Activated T-cell treated with anti-CD3 and anti-CD28 coated beads, Interleukin-2, amount 50 U/mL, for 4 hours (primary cell): ENCODE measurements around the gene BMP7. TPM values are rescaled to one million over a fixed set of nuclear protein-coding genes. Genes with fewer than 3 reads are reported as not detected.

Experiments used
- ATAC-seq, 2 donors: fragments of 200-7000 bp; cut with Tn5 transposase; one replicate each; pipeline ENCODE4 v1.10.0; 2021
- DNase-seq: peaks from one replicate; pipeline ENCODE4 v3.0.0-alpha.2; 2020
- H3K27me3 Mint-ChIP-seq: one replicate; pipeline ENCODE4 v1.8.0; 2021; ENCODE audit warnings: low read depth, mixed read lengths
- H3K36me3 Mint-ChIP-seq: one replicate; pipeline ENCODE4 v1.8.0; 2022; ENCODE audit warnings: mixed read lengths; ENCODE audit not compliant: insufficient read depth
- H3K4me1 Mint-ChIP-seq: one replicate; pipeline ENCODE4 v1.8.0; 2021; ENCODE audit warnings: low read depth, mixed read lengths
- H3K4me3 Mint-ChIP-seq: one replicate; pipeline ENCODE4 v1.8.0; 2021; ENCODE audit warnings: mild to moderate bottlenecking, moderate library complexity, mixed read lengths
- H3K9me3 Mint-ChIP-seq: one replicate; pipeline ENCODE4 v1.8.0; 2021; ENCODE audit warnings: mixed read lengths
- total RNA-seq, 3 donors: library from RNA; stranded (reverse); gene quantifications; one replicate each; pipeline ENCODE4 v1.2.1, GENCODE V29; 2021

The BMP7 gene
- total RNA-seq, 3 donors from 2014 or later, result 0.08 TPM; not detected in 2

DNA sequence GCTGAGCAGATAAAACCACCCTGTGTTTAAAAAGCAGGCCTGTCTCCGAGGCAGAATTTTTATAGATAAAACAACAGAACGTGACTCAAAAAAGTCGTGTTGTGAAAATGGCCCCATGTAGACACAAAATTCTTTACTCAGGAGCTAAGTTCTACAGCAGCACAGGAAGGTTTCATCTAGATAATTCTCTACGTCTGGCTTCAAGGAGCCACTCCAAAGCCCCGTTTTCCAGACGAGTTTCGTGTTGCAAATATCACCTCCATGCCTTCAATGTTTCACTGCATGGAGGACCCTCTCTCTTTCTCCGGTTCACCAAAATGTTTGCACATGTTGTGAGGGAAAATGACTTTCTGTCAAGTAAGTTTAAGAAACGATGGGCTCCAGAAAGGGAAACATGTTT is 12.0 kb upstream of the BMP7 start:
- no peak for ATAC-seq
- H3K9me3 Mint-ChIP-seq, result no peaks in the 10 kb centered on the region
- no peaks in the 10 kb centered on the region for H3K36me3 Mint-ChIP-seq
- peaks cover 20% of the 10 kb centered on the region for H3K27me3 Mint-ChIP-seq
- no peaks in the 10 kb centered on the region for H3K4me1 Mint-ChIP-seq
- no peak for DNase-seq
- no peak overlapping the region for H3K4me3 Mint-ChIP-seq

DNA sequence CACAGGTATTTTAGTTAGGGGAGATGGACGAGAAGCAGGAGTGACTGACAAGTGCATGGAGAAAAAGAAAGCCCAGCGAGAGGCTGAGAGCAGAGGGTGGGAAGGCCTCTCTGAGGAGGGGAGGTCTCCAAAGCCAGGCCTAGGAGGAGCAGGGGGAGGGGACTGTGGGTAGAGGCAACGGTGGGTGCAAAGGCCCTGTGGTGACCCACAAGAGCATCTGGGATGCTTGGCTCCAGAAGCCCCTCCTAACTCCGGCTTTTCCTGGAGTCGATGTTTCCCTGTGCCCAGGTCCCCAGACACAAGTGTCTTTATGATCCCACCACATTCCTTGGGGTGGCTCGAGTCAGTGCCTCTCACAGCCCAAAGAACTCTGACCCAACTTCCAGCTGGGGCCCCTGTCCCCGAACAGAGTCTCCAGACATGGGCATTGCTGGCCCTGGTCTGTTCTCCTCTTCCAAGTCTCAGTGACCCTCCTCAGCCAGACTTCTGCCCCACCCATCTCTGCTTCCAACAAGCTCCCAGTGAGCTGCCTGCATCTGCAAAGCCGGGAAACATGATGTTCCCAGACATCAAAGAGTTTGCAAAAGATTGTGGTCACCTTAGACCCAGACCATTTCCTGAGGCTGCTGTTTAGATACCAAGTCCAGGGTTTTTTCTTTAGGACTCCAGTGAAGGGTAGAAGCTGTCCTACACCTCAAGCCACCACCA is 11.1 kb upstream of the BMP7 start:
- DNase-seq, result no peak
- H3K4me1 Mint-ChIP-seq, result no peaks in the 10 kb centered on the region
- H3K27me3 Mint-ChIP-seq, result peaks cover 18% of the 10 kb centered on the region
- H3K4me3 Mint-ChIP-seq, result no peak overlapping the region
- no peaks in the 10 kb centered on the region for H3K36me3 Mint-ChIP-seq
- no peak for ATAC-seq
- H3K9me3 Mint-ChIP-seq, result no peaks in the 10 kb centered on the region

DNA sequence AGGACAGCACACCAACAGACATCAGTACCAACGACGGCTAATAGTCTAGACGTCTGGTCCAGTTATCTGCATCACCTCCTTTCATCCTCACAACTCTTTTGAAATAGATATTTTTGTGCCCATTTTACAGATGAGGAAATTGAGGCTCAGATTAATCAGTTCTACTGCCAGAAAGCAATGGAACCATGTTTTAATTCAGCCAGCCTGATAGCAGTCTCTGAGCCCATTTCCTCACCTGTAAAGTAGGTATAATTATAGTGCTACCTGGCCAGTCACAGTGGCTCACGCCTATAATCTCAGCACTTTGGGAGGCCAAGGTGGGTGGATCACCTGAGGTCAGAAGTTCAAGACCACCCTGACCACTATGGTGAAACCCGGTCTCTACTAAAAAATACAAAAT is 9.8 kb upstream of the BMP7 start:
- H3K4me3 Mint-ChIP-seq, result no peak overlapping the region
- DNase-seq (no peak), ATAC-seq (no peak)
- H3K36me3 Mint-ChIP-seq, result no peaks in the 10 kb centered on the region
- no peaks in the 10 kb centered on the region for H3K9me3 Mint-ChIP-seq
- peaks cover 20% of the 10 kb centered on the region for H3K27me3 Mint-ChIP-seq
- no peaks in the 10 kb centered on the region for H3K4me1 Mint-ChIP-seq

DNA sequence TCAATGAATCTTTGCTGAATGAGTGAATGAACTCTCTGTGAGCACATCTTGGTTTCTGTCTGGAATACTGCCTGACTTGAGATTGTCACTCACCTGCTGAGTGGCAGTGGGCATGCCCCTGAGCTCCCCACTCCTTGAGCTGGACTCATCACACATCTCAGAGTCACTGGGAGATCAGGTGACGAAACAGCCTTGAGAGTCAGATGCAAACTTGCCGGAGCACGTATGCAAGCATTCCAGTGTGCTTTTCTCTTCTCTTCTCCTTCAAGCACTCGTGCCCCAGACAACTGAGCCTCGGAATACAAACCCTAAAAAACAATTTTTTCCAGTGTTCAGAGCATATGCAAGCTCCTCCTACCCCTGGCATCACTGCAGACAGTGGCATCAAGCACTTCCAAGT is 9.4 kb upstream of the BMP7 start:
- ATAC-seq (no peak), DNase-seq (no peak)
- H3K4me1 Mint-ChIP-seq, result no peaks in the 10 kb centered on the region
- peaks cover 18% of the 10 kb centered on the region for H3K27me3 Mint-ChIP-seq
- H3K36me3 Mint-ChIP-seq, result no peaks in the 10 kb centered on the region
- no peak overlapping the region for H3K4me3 Mint-ChIP-seq
- no peaks in the 10 kb centered on the region for H3K9me3 Mint-ChIP-seq

DNA sequence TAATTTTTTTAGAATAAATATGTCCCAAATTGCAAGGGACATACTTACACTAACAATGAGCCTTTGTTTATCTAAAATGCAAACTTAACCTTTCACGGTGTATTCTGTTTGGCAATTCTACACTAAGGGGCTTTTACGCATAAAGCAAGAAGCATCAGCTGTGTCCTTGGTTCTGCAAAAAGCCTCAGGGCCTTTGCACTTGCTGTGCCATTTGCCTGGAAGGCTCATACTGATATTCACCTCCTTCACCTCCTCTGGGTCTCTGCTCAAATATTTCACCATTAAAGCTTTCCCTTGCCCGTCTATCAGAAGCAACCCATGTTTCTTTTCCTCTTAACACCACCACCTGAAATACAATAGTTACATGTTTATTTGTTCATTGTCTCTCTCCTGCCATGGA is 8.9 kb upstream of the BMP7 start:
- H3K4me1 Mint-ChIP-seq, result no peaks in the 10 kb centered on the region
- no peak overlapping the region for H3K4me3 Mint-ChIP-seq
- peaks cover 21% of the 10 kb centered on the region for H3K27me3 Mint-ChIP-seq
- DNase-seq (no peak), ATAC-seq (no peak)
- no peaks in the 10 kb centered on the region for H3K36me3 Mint-ChIP-seq
- no peaks in the 10 kb centered on the region for H3K9me3 Mint-ChIP-seq

DNA sequence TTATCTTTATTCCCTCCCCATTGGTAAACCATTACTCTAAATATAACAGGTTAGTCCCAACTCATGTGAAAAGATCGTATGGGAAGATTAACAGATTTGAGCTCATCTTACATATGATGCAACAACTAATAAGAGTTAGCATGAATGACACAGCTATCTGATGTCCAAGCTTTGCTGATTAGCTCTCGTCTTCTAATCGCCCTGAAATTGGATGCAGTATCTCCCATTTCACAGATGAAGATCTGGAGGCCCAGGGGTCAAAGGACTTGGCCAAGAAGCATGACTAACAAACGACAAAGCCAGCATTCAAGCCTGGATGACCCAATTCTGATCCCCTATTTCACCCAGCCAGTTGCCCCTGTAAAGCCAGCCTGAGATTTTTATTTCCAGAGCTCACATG is 8.4 kb upstream of the BMP7 start:
- ATAC-seq, result no peak

DNA sequence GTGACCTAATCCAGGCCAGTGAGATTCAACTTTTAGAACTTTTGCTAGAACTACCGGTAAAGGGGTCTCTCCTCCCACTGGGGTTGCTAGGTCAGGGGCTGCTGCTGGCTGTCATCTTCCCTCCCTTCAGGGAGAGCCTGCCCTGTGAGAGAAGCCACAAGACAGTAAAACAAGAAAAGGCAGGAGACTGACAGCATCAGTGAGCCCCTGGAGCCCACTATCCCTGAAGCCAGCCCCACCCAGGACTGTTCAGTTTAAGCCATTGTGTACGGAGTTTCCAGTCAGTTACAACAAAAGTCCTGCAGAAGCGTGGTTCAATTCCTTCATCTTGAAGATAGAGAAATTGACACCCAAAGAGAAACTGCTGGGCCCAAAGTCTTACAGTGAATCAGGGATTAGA is 7.9 kb upstream of the BMP7 start:
- ATAC-seq (no peak), DNase-seq (no peak)
- Mint-ChIP-seq H3K4me3 (no peak overlapping the region), H3K9me3 (no peaks in the 10 kb centered on the region), H3K27me3 (peaks cover 30% of the 10 kb centered on the region), H3K4me1 (no peaks in the 10 kb centered on the region), H3K36me3 (no peaks in the 10 kb centered on the region)

More for the DNA sequence above, 8.4 kb upstream of the BMP7 start:
- H3K9me3 Mint-ChIP-seq, result no peaks in the 10 kb centered on the region
- no peak for DNase-seq
- H3K4me3 Mint-ChIP-seq, result no peak overlapping the region
- no peaks in the 10 kb centered on the region for H3K36me3 Mint-ChIP-seq
- no peaks in the 10 kb centered on the region for H3K4me1 Mint-ChIP-seq
- H3K27me3 Mint-ChIP-seq, result peaks cover 25% of the 10 kb centered on the region

DNA sequence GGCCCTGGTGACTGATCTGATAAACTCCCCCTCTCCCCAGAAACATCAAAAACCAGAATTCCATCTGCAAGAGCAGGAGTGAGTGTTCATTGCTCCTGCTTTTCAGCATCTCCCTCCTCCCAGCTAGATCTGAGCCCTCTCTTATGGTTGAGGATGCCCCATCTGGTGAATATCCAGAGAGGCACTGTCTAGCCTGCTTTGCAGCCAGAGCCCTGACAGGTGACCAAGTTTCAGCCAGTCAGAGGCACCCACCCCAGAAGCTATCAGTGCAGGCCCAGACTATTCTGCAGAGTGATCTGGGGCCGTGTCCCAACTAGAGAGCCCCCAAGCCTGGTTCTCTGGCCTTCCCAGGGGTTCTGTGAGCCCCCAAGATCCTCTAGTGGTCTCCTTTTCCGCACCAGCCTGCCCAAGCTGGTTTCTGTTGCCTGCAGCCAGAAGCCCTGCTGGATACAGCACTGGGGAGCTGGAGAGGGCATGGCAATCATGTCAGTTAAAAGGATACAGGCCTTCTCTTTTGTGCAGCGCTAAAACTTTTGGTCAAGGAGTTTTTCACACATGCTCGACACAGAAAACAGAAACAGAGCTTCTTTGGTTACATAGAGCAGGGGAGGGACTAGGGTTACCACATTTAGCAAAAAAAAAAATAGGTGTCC is 6.6 kb upstream of the BMP7 start:
- ATAC-seq (no peak), DNase-seq (no peak)
- H3K4me1 Mint-ChIP-seq, result no peaks in the 10 kb centered on the region
- no peaks in the 10 kb centered on the region for H3K9me3 Mint-ChIP-seq
- no peaks in the 10 kb centered on the region for H3K36me3 Mint-ChIP-seq
- no peak overlapping the region for H3K4me3 Mint-ChIP-seq
- peaks cover 43% of the 10 kb centered on the region for H3K27me3 Mint-ChIP-seq

DNA sequence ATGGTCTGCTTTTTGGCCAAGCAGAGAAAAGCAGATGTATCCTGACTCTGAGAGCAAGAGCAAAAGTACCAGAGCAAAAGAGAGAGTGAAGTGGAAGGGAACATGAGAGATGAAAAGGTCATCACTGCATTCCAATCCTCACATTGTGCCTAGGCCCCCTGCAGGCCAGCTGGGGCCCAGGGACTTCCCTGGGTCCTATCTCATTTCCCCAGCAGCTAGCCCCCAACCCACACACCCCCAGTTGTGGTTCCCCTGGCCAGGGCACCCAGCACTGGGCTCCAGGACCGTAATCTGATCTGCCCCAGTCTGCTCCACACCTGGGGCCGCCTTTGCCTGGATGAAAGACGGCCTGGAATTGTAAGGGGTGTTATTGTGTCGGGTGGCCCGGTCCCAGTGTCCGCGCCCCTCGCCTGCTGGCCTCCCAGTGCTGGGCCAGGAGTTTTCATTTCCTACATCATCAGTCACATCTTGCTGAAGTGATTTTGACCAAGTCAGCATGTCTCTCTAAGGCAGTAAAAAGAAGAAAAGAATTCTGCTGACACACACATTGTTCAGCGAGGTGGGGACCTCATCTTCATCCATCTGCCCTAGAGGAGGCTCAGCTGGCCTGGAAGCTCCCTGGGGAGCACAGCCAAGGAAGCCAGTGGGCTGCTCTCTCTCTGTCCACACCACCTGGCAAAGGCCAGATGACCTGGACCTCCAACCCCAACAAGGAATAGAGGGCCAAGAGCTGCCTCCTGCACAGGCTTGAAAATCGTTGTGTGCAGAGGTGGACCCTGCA is 4.0 kb upstream of the BMP7 start:
- H3K4me1 Mint-ChIP-seq, result peaks cover 2% of the 10 kb centered on the region
- no peak for ATAC-seq
- no peak overlapping the region for H3K4me3 Mint-ChIP-seq
- H3K9me3 Mint-ChIP-seq, result no peaks in the 10 kb centered on the region
- no peaks in the 10 kb centered on the region for H3K36me3 Mint-ChIP-seq
- no peak for DNase-seq
- peaks cover 59% of the 10 kb centered on the region for H3K27me3 Mint-ChIP-seq

DNA sequence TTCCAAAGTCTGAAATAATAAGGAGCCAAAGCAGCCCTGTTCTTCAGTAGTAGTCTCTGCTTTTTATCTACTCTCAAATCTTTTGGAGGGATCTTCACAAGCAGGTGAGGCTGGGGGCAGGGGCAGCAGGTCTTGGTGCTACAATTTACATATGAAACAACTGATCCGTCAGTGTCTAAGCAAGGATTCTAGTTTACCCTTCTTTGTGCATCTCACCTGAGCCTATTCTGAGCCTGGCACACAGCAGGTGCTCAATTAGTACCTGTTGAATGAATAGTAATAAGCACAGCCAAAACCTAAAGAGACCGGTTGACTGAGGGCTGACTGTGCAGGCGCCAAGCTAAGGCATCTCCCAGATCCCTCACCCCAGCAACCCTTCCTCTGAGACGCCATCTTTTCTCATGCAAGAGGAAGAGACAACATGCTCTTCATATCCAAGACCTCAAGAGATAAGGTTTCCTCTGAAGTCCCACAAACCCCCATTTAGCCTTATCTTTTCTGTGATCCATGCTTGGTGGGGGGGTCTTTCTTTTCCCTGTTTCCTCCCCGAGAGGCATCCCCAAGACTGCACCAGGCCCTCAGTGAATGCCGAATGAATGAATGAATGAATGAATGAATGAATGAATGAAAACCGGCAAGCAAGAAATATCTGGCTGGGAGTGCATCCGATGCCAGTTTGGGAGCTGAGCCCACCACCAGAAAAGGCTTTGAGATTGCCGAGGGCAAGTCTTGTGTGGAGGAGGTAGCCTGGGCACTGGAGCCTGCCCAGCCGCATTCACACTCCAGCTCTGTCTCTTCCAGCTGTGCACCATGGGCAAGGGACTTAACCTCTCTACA is 2.9 kb upstream of the BMP7 start:
- no peak for ATAC-seq
- peaks cover 60% of the 10 kb centered on the region for H3K27me3 Mint-ChIP-seq

DNA sequence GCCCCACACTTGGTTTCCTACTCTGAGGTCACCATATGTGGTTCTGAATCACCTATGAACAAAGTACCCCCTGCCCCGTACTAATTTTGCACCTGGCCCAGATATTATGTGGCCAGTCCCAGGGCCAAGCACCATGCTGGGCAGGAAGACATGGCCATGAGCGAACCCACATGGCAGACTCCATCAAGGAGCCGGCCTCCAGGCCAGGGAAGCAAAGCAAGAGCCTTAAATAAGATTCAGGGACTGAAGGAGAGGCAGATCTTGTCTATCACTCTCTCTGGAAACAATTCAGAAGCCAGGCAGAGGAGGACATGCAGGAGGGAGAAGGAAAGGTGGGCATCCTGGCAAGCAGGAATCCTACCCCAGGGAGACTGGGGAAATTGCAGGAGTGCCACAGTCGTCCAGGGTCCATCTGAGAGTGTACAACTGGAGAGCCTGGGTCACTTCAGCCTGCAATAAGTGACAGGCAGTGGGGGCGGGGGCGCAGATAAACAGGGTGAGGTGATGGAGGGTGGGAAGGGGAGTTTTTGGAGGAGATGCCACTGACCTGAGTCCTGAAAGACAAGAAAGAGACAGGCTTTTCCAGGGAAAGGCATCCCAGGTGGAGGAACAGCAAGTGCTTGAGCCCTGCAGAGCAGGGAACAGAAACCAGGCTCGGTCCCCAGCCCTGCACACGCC is 2.1 kb upstream of the BMP7 start:
- Mint-ChIP-seq H3K9me3 (no peaks in the 10 kb centered on the region), H3K4me3 (no peak overlapping the region), H3K27me3 (peaks cover 63% of the 10 kb centered on the region), H3K4me1 (peaks cover 2% of the 10 kb centered on the region), H3K36me3 (no peaks in the 10 kb centered on the region)
- ATAC-seq (no peak), DNase-seq (no peak)

More for the DNA sequence above, 2.9 kb upstream of the BMP7 start:
- no peak for DNase-seq
- Mint-ChIP-seq H3K36me3 (no peaks in the 10 kb centered on the region), H3K9me3 (no peaks in the 10 kb centered on the region), H3K4me1 (peaks cover 2% of the 10 kb centered on the region), H3K4me3 (no peak overlapping the region)

DNA sequence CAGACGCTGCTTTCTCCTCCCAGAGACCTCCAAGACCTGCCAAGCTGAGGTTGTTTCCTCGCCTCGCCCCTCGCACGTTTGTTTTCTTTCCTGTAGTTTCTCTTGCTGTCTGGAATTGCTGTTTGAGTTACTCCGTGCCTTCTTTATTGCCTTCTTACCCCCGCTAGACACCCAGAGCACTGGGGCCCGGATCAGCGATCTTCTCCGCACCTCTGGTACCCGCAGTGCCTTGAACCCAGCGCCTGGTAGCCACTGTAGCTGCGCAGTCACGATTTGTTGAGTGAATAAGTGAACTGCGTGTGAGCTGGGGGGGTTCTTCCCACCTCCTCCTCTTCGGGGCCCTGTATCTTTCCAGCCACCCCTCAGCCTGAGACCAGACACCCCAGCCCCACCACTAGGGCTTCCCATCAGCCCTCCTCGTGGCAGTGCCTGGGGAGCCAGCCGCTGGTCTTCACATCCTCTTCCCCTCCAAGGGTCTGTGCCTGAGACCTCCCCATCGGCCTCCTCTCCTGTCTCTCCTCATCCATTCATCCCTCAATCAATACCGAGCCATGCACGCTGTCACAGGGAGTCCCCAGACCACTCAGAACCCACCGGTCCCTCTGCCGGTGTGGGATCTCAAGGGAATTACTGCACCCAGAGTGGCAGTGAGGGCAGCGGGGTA is 849 bp upstream of the BMP7 start:
- Mint-ChIP-seq H3K9me3 (no peaks in the 10 kb centered on the region), H3K4me1 (peaks cover 2% of the 10 kb centered on the region), H3K4me3 (no peak overlapping the region), H3K36me3 (no peaks in the 10 kb centered on the region), H3K27me3 (peaks cover 75% of the 10 kb centered on the region)
- ATAC-seq (no peak), DNase-seq (no peak)

DNA sequence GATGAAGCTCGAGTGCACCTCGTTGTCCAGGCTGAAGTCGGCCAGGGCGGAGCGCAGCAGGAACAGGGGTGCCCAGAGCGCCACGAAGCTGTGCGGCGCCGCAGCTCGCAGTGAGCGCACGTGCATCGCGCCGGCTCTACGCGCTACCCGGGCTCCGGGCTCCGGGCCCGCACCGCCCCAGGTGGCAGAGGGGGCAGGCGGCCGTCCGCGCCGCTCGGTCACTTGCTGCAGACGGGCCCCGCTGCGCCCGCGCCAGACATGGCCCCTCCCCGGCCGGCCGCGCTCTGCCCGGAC is 497 bp downstream of the BMP7 start:
- peaks cover 2% of the 10 kb centered on the region for H3K4me1 Mint-ChIP-seq
- no peaks in the 10 kb centered on the region for H3K9me3 Mint-ChIP-seq
- H3K36me3 Mint-ChIP-seq, result no peaks in the 10 kb centered on the region
- DNase-seq (no peak), ATAC-seq (peak in 1 of 2 donors; percentile 16)
- peaks cover 83% of the 10 kb centered on the region for H3K27me3 Mint-ChIP-seq
- H3K4me3 Mint-ChIP-seq, result no peak overlapping the region
